Colon (tissue), 2 donors: ENCODE data around the gene SAPCD1.

Experiments
- FAIRE-seq: peaks from 2 replicates; lab custom pipeline; 2012; peaks lifted over from hg19 to GRCh38; lab: Jason Lieb, UNC
- donor health status: control.
- donor health status: control.

The SAPCD1 gene

GRCh38 chr6:31729515-31729978 is 32.9 kb upstream of the SAPCD1 start:
- FAIRE-seq, result no peak

DNA sequence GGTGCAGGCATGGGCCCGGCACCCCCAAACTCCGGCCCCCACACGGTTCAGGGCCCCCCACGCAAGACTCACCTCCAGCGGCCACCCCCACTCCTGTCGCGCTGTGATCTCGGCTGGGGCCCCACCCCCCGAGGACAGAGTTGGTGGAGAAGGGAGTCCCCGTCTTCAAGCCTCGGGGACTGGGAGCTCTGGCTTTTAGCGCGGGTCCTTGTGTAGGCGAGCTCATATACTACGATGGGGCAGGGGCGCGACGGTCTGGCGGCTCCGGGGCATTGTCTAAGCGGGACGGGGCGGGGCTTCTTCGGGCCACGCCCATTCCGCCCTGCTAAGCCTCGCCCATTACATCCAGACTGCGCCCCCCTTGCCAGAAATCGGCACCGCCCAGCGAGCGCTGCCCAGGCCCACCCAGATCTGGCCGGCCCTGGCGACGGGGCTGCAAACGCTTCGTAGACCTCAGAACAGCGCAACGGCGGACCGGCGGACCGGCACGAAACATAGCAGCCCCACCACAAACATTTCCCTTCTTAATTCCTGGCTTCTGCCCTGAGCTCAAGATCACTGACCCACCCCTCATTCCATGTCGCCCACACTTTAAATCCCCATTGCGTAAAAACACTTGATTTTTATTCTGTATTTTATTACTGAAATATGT is 32.4 kb upstream of the SAPCD1 start:
- FAIRE-seq, result no peak

DNA sequence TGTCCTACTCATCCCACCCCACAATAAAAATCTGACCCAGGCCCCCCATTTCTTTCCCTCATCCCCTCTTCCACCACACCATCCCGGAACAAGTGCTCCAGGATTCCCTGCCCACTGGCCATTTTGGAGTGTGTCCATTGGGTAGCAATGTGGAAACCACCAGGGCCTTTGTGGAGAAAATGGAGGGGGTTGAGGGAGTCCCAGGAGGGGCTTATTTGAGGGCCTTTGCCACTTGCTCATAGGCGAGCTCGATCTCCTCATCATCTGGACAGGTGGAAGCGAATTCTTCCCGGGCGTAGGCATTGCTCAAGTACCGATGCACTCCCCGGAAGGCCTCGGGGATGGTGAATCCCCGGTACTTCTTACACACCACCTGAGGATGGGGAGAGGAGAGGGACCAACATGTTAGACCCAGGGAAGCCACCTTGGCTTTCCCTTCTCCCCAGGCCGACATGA is 31.8 kb upstream of the SAPCD1 start:
- FAIRE-seq, result no peak

DNA sequence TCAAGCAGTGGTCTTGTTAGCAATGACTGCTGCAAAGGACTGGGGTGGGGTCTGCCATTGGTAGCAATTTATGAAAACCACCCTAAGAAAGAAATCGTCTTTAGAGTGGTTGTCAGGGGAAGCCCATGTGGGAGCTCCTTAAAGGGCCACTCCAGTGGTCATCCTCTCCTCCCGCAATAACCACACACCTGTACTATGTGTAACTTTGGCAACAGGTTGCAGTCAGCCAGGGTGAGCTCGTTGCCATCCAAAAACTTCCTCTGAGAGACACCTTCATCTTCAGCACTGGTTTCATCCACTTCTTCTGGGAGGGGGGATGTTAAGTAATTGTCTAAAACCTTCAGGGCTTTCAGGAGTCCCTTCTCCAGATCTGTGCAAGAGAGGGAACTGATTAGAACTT is 30.4 kb upstream of the SAPCD1 start:
- FAIRE-seq, result no peak

GRCh38 chr6:31733734-31734133 is 28.7 kb upstream of the SAPCD1 start:
- no peak for FAIRE-seq

GRCh38 chr6:31734247-31734820 is 28.1 kb upstream of the SAPCD1 start:
- FAIRE-seq, result no peak

DNA sequence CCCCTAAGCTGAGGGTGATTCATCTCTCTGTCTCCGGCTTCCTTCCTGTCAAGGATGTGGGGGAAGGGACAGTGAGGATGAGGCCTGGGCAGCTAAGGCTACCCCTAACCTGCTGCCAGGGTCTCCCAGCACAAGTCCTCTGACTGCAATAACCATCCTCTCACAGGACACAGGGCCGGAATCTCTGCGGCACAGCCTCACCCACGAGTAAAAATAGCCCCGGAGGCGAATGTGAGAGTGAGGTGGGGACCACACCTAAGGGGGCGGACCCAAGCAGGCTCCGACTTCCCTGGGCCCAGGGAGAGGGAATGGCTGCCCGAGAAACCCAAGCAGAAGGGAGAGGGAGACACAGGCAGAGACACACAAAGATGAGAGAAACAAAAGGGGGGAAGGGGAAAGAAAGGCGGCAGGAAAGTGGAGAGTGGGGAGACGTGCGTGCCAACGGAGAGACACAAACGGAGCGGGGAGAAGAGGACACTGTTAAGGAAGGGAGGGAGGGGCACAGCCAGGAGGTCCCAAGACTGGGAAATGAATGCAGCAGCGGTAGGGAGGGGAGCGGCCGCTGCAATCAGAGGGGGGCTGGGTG is 27.5 kb upstream of the SAPCD1 start:
- FAIRE-seq, result no peak

DNA sequence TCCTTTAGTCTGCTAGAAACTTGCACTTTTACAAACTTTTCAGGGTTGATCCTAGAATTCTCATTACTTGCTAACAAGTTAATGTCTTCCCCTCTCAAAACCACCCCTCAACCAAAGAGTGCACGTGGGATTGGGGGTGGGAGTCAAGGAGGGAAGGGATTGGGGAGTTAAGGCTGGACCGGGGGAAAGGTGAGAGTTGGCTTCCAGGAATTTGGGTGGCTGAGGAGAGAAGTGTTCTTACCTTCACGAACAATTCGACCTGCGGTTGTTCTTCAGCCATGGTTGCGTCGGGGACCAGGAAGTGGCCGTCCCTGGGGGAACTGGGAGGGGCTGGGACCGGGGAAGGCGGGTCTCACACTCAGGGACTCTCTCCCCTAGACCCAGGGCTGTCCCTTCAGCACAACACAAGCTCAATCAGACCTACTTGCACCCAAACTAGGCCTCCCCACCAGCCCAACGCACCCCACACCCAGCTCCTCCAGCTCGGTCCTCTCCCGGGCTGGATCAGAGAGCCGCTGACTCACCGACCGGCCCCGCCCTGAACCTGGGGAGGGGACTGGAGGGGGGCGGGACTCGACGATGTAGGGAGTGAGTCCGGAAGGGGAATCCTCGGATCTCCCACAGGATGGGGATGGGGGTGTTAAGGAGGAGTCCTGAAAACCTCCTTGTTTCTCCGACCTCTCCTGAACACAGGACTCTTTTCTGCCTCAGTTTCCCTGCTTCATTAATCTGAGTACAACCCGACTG is 26.3 kb upstream of the SAPCD1 start, which contains the start of gene CLIC1:
TSS of gene CLIC1 (minus strand) at position 510 of the 747 bp plus-strand sequence. CDS start at position 280, 230 bp downstream.
- FAIRE-seq, result no peak

- FAIRE-seq, result no peak
These were observed 25.6 kb upstream of the SAPCD1 start for GRCh38 chr6:31736768-31737314.

- no peak for FAIRE-seq
These were observed 25.0 kb upstream of the SAPCD1 start for GRCh38 chr6:31737315-31737990.

DNA sequence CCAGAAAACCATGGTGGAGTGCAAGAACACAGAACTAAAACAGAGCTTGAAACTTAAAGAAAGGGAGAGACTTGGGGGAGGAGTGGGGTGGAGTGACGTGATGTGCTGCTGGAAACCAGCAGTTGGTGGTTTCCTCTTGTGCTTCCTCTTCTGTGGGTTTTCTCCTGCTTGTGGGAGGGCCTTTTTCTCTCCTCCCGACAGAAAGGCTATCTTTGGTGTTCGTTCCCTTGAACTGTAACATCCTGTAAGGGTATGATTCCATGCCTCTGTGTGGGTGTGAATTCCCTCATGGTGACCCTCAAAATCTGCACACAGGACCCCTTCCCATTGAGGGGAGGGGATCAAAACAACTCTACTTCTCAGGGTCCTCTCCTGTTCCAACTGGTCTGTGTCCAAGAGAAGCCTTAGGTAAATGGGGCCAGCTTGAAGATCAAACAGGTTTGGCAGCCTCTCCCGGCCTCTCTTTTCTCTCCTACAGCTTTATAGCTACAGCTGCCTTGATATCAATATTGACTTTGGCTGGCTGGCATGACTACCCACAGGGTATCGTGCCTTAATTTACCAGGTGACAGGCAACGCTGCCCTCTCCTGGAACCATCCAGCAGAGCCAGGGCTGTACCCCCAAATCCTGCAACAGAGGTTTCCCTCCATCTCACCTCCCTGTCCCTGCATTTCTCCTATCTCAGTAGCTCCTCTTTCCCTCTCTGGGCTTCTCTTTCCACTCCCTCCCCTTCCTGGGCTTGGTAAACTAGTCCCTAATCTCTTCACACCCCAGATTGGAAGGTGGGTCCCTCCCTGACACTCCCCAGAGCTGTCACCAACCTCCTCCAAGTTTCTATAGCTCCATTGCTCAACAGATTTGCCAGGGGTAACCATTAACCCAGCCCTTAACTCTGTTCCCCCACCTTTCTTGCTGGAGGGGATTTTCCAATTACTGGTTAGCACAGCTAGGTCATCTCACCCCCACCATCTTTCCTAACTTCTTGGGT is 24.2 kb upstream of the SAPCD1 start:
- no peak for FAIRE-seq

DNA sequence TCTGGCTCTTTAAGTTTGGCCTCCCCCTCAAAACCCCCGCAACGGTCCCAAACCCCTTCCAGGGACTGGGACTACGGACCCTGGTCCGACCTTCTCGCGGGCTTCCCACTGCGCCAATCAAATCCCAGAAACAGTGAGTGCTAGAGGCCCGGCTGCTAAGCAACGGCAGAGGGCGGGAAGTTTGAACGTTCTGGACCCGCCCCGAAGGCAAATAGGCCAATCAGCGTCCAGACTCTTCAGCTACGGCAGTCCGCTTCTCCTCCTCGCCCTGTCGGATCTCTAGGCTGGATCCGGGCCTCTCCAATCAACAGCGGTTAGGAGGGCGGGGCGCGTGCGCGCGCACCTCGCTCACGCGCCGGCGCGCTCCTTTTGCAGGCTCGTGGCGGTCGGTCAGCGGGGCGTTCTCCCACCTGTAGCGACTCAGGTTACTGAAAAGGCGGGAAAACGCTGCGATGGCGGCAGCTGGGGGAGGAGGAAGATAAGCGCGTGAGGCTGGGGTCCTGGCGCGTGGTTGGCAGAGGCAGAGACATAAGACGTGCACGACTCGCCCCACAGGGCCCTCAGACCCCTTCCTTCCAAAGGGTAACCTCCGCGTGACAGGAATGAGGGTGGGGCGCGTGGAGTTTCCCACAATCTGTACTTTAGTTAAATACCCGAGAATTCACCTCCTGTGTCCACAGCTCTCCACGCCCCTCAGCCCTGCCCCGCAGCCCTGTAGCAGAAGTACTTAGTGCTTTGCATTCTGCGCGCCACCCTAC is 22.6 kb upstream of the SAPCD1 start, which contains the start of gene MSH5:
TSS of gene MSH5 (plus strand) at position 367 of the 758 bp plus-strand sequence. CDS start 462 bp downstream, outside the sequence.
- FAIRE-seq, result no peak

GRCh38 chr6:31740397-31741223 is 21.8 kb upstream of the SAPCD1 start:
- FAIRE-seq, result no peak

DNA sequence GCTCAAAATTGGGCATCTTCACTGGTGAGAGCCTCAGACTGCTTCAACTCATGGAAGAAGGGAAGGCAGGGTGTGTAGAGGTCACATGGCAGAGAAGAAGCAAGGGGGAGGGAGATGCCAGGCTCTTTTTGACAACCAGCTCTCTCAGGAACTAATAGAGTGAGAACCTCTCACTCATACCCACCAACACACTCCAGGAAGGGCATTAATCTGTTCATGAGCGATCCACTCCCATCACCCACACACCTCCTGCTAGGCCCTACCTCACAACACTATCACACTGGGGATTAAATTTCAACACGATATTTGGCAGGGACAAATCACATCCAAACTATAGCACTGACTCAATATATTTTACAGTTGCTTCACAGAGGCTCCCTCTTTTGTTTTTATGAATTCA is 20.6 kb upstream of the SAPCD1 start:
- no peak for FAIRE-seq

- no peak for FAIRE-seq
These were observed 19.6 kb upstream of the SAPCD1 start for GRCh38 chr6:31742894-31743293.

- FAIRE-seq, result no peak
These were observed 18.0 kb upstream of the SAPCD1 start for GRCh38 chr6:31744422-31744821.

DNA sequence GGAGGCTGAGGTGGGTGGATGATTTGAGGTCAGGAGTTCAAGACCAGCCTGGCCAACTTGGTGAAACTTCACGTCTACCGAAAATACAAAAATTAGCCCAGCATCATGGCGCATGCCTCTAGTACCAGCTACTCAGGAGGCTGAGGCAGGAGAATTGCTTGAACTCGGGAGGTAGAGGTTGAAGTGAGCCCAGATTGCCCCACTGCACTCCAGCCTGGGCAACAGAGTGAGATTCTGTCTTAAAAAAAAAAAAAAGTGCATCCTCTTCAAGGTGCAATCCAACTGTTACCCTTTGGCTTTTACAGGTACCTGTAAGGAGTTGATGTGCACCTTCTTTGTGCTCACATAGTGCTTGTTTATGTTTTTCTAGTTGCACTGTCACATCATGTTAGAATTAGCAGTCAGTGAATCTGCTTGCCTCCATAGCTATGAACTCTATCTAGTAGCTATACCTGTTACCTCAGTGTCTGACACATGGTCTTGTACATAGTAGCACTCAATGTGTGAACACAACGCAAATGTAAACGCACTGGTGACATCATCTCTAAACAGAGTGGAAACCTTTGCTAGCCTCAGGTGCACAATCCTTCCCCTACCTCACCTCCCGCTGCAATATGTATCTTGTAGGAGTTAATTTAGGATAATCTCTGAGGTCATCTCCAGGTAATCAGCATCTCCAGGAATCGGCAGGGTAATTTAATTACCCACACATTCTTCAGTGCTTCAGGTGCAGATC is 13.0 kb upstream of the SAPCD1 start:
- no peak for FAIRE-seq

- no peak for FAIRE-seq
These were observed 11.9 kb upstream of the SAPCD1 start for GRCh38 chr6:31750411-31751022.
